CD4-positive, alpha-beta memory T cell (primary cell): ENCODE data around the gene IRAK4. TPM values are rescaled to one million over a fixed set of nuclear protein-coding genes. Genes with fewer than 3 reads are reported as not detected.

Source experiments
- CTCF ChIA-PET: fragments of 350-600 bp; sonication (Branson Sonifier 250); formaldehyde crosslinking; loops from one replicate; lab custom pipeline; 2021; ENCODE audit warnings: inconsistent platforms; ENCODE audit not compliant: partially characterized antibody; lab: Charles Lee
- POLR2A ChIA-PET: fragments of 350-600 bp; sonication (Branson Sonifier 250); formaldehyde crosslinking; loops from one replicate; lab custom pipeline; 2021; ENCODE audit not compliant: partially characterized antibody; lab: Charles Lee
- DNase-seq, 5 donors: peaks; one replicate each; pipeline versions ENCODE4 v3.0.0 to v3.0.0-alpha.2; 2020 to 2022; ENCODE audit warnings: mixed read lengths in 1 of 5
- H3K27ac ChIP-seq: one replicate; pipeline ENCODE4 v1.7.0; 2013; ENCODE audit warnings: low read depth, low read length
- H3K27me3 ChIP-seq: 2 replicates; pipeline ENCODE4 v1.7.0; 2013; ENCODE audit warnings: mild to moderate bottlenecking, low read length, moderate library complexity; ENCODE audit not compliant: insufficient read depth
- H3K36me3 ChIP-seq: 2 replicates; pipeline ENCODE4 v1.7.0; 2013; ENCODE audit warnings: mild to moderate bottlenecking, low read length, moderate library complexity; ENCODE audit not compliant: insufficient read depth
- H3K4me1 ChIP-seq: 2 replicates; pipeline ENCODE4 v1.7.0; 2013; ENCODE audit warnings: mild to moderate bottlenecking, low read length, moderate library complexity; ENCODE audit not compliant: insufficient read depth
- H3K4me3 ChIP-seq, 2 donors: one replicate each; pipeline ENCODE4 v1.7.0; 2013; ENCODE audit warnings: low read length in 2 of 2, mild to moderate bottlenecking in 1 of 2
- H3K9me3 ChIP-seq, 2 donors: one replicate each; pipeline ENCODE4 v1.7.0; 2013; ENCODE audit warnings: low read length in 2 of 2, control low read depth in 1 of 2; ENCODE audit not compliant: control insufficient read depth in 1 of 2
- H3K27ac Mint-ChIP-seq, 7 donors: one replicate each; pipeline ENCODE4 v1.8.0; 2020 to 2021; ENCODE audit warnings: mixed read lengths in 7 of 7, mild to moderate bottlenecking in 6 of 7, inconsistent platforms in 3 of 7, moderate library complexity in 3 of 7
- H3K27me3 Mint-ChIP-seq, 2 donors: one replicate each; pipeline ENCODE4 v1.8.0; 2020 to 2021; ENCODE audit warnings: mixed read lengths in 2 of 2
- H3K36me3 Mint-ChIP-seq, 2 donors: one replicate each; pipeline ENCODE4 v1.8.0; 2020 to 2021; ENCODE audit warnings: mixed read lengths in 2 of 2, inconsistent platforms in 1 of 2, mild to moderate bottlenecking in 1 of 2
- H3K4me1 Mint-ChIP-seq, 4 donors: one replicate each; pipeline ENCODE4 v1.8.0; 2020 to 2021; ENCODE audit warnings: mixed read lengths in 4 of 4, mild to moderate bottlenecking in 1 of 4
- H3K4me3 Mint-ChIP-seq, 8 donors: one replicate each; pipeline ENCODE4 v1.8.0; 2020 to 2021; ENCODE audit warnings: mixed read lengths in 8 of 8, mild to moderate bottlenecking in 7 of 8, moderate library complexity in 6 of 8, inconsistent platforms in 3 of 8
- H3K9me3 Mint-ChIP-seq, 8 donors: one replicate each; pipeline ENCODE4 v1.8.0; 2020 to 2021; ENCODE audit warnings: mixed read lengths in 8 of 8, mild to moderate bottlenecking in 5 of 8, inconsistent platforms in 3 of 8, moderate library complexity in 1 of 8
- intact Hi-C: fragments of 100-400 bp; cut with micrococcal nuclease; formaldehyde crosslinking; loops from one replicate; pipeline ENCODE4 v1.15.1; 2023
- polyA plus RNA-seq, 2 donors: library from polyadenylated mRNA; unstranded; fragments of 300-500 nt; fragmentation: Illumina TruSeq; gene quantifications; one replicate each; pipeline ENCODE4 v1.2.3, GENCODE V29; 2021
- total RNA-seq, 2 experiments: library from RNA; stranded (reverse); gene quantifications; one replicate each; pipeline ENCODE4 v1.2.3, GENCODE V29; 2021

Gene IRAK4
- total and polyA plus RNA-seq, 4 experiments from 2014 or later: 31.3 to 73.1 (median 50.0) TPM

DNA sequence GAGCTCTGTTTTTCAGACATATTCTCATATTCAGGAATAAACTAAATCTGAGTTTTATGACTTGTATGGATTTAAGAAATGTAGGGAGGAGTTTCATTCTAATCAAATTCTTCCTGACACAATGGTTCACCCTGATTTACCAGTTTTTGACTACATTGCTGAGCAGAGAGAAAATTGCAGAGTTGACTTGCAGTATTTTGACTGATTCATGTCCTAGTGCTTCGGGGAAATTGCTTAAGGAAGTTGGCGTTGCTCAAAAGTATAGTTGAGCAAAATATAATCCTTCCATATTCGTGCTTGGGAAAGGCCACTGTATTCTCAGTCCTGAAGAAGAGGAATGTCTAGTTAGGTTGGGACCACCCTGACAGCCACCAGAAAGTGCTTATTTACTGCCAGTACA, 48.6 kb downstream of the IRAK4 start:
- Mint-ChIP-seq H3K4me3 (peak overlapping the region in 7 of 8 donors; percentile 99 to 100 (median 100)), H3K27me3 (no peaks in the 10 kb centered on the region), H3K4me1 (peaks cover 16 to 56% (median 36%) of the 10 kb centered on the region in 4 donors), H3K36me3 (peaks cover 3 to 26% of the 10 kb centered on the region in 2 donors), H3K27ac (peak overlapping the region; percentile 99 to 100 (median 100)), H3K9me3 (peaks cover 0 to 4% (median 0%) of the 10 kb centered on the region in 8 donors)
- peaks cover 34% of the 10 kb centered on the region for H3K4me1 ChIP-seq
- H3K27me3 ChIP-seq: no peaks in the 10 kb centered on the region
- intact Hi-C loops: loop anchor here (5.0 kb wide), 1 partner anchor 1480 kb away; the partner anchor contains the start of genes PPHLN1 and ZCRB1
- no peaks in the 10 kb centered on the region for H3K9me3 ChIP-seq
- ChIA-PET POLR2A (interaction anchor here (1.4 to 5.2 kb wide), 6 partner anchors 8 to 47 kb away, joined by 3 to 90 read pairs (median 23); partner anchors contain the start of genes IRAK4, PUS7L and TMEM117), CTCF (interaction anchor here (1.1 to 2.8 kb wide), 6 partner anchors 8 to 73 kb away, joined by 3 to 14 read pairs (median 4); partner anchors contain the start of genes IRAK4 and PUS7L)
- H3K4me3 ChIP-seq: no peak overlapping the region
- peaks cover 8% of the 10 kb centered on the region for H3K36me3 ChIP-seq
- H3K27ac ChIP-seq: peak overlapping the region; percentile 86
- DNase-seq: no peak

DNA sequence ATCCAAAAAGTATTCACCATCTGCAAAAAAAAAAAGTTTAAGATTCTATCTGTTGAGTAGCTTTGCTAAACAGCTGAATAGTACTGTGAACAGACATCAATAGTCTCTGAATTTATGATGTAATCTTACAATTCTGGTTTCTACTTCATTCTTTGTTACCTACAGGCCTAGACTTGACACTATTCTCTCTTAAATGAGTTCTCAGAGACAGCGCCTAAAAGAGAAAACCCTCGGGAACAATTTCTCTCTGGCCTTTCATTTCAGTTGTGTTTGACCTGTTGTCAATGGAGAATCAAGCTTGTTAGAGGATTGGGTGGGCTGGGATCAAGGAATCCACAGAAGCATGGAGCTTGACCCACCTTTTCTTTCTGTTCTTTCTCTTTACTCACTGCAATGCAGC, 53.3 kb downstream of the IRAK4 start:
- H3K27ac Mint-ChIP-seq: peak overlapping the region in 1 of 7 donors; percentile 86
- CTCF ChIA-PET: no interaction called here
- intact Hi-C loops: no loop called here

DNA sequence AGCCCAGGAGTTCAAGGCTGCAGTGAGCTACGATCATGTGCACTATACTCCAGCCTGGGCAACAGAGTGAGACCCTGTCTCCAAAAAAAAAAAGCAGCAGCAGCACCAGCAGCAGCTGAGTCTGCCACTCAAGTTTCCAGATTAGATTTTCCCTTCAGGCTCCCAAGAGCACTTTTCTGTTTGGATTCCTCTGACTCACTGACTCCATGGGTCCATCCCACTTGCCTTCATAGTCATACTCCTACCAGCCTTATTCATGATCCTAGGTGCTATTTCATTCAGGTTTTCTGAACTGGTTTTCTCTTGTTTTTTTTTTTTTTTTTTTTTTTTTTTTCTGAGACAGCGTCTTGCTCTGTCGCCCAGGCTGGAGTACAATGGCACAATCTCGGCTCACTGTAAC, 54.2 kb downstream of the IRAK4 start:
- peaks cover 3 to 21% (median 7%) of the 10 kb centered on the region in 4 donors for H3K4me1 Mint-ChIP-seq
- no peak for DNase-seq
- intact Hi-C loops: no loop called here
- Histone ChIP-seq H3K36me3 (no peaks in the 10 kb centered on the region), H3K9me3 (no peaks in the 10 kb centered on the region), H3K4me1 (no peaks in the 10 kb centered on the region), H3K4me3 (no peak overlapping the region), H3K27ac (no peak overlapping the region), H3K27me3 (no peaks in the 10 kb centered on the region)
- no peaks in the 10 kb centered on the region for H3K36me3 Mint-ChIP-seq
- CTCF ChIA-PET: no interaction called here
- H3K4me3 Mint-ChIP-seq: no peak overlapping the region
- peaks cover 2 to 5% of the 10 kb centered on the region in 2 donors for H3K27me3 Mint-ChIP-seq
- POLR2A ChIA-PET: no interaction called here
- H3K9me3 Mint-ChIP-seq: no peaks in the 10 kb centered on the region
- H3K27ac Mint-ChIP-seq: no peak overlapping the region

More for the DNA sequence above, 53.3 kb downstream of the IRAK4 start:
- POLR2A ChIA-PET: no interaction called here
- H3K27ac ChIP-seq: no peak overlapping the region
- H3K4me1 ChIP-seq: peaks cover 3% of the 10 kb centered on the region
- no peaks in the 10 kb centered on the region for H3K36me3 Mint-ChIP-seq
- no peak overlapping the region for H3K4me3 ChIP-seq
- no peaks in the 10 kb centered on the region for H3K27me3 ChIP-seq
- H3K4me3 Mint-ChIP-seq: no peak overlapping the region
- no peaks in the 10 kb centered on the region for H3K9me3 Mint-ChIP-seq
- no peaks in the 10 kb centered on the region for H3K36me3 ChIP-seq
- H3K4me1 Mint-ChIP-seq: peaks cover 4 to 26% (median 10%) of the 10 kb centered on the region in 4 donors
- no peak for DNase-seq
- peaks cover 2 to 5% of the 10 kb centered on the region in 2 donors for H3K27me3 Mint-ChIP-seq
- H3K9me3 ChIP-seq: no peaks in the 10 kb centered on the region

DNA sequence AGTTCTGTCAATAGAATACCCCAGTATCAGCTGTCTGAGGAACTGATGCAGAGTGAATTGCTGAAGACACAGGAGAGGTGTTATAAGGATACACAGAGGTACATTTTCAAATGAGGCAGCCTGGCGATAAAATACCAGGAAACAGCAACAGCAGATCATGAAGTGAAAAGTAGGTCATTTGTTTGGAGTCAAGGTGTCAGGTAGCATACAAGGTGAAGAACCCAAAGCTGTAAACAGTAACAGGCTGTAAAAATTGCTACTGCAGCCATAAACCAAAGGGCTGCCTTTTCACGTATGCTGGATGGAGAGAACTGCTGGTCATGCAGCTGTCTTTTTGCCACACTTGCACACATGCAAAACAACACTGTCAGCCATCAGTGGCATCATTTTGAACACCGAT, 56.7 kb downstream of the IRAK4 start:
- Histone ChIP-seq H3K36me3 (no peaks in the 10 kb centered on the region), H3K27me3 (no peaks in the 10 kb centered on the region), H3K4me3 (no peak overlapping the region), H3K27ac (no peak overlapping the region), H3K4me1 (no peaks in the 10 kb centered on the region), H3K9me3 (no peaks in the 10 kb centered on the region)
- CTCF ChIA-PET: interaction anchor here (0.9 kb wide), 1 partner anchor 9 kb away, joined by 3 read pairs; no protein-coding TSS in a partner anchor
- POLR2A ChIA-PET: interaction anchor here (1.5 to 7.5 kb wide), 2 partner anchors 9 to 17 kb away, joined by 3 to 30 read pairs; partner anchors contain the start of gene TWF1
- Mint-ChIP-seq H3K4me3 (peak overlapping the region in 1 of 8 donors; percentile 44), H3K4me1 (peaks cover 3 to 12% (median 5%) of the 10 kb centered on the region in 4 donors), H3K27ac (peak overlapping the region in 4 of 7 donors; percentile 8 to 77 (median 32)), H3K9me3 (no peaks in the 10 kb centered on the region), H3K36me3 (no peaks in the 10 kb centered on the region), H3K27me3 (peaks cover 2 to 7% of the 10 kb centered on the region in 2 donors)
- DNase-seq: no peak
- intact Hi-C loops: no loop called here

DNA sequence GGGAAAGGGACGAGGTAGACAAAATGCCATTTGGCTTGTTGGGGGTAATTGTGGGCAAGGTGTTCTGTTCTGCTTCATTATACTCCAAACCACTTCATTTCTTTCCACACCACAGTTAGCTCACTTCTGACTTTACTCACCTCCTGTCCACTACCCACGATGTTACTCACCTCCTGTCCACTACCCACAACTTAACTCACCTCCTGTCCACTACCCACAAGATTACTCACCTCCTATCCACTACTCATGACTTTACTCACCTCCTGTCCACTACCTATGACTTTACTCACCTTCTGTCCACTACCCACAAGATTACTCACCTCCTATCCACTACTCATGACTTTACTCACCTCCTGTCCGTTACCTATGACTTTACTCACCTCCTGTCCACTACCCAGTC, 57.4 kb downstream of the IRAK4 start:
- intact Hi-C loops: no loop called here
- Histone ChIP-seq H3K4me3 (no peak overlapping the region), H3K4me1 (no peaks in the 10 kb centered on the region), H3K36me3 (no peaks in the 10 kb centered on the region), H3K27me3 (no peaks in the 10 kb centered on the region), H3K27ac (no peak overlapping the region), H3K9me3 (no peaks in the 10 kb centered on the region)
- no peaks in the 10 kb centered on the region for H3K9me3 Mint-ChIP-seq
- no peaks in the 10 kb centered on the region for H3K36me3 Mint-ChIP-seq
- peaks cover under 1 to 9% (median 4%) of the 10 kb centered on the region in 4 donors for H3K4me1 Mint-ChIP-seq
- POLR2A ChIA-PET: interaction anchor here (1.5 to 7.5 kb wide), 2 partner anchors 9 to 16 kb away, joined by 3 to 30 read pairs; partner anchors contain the start of gene TWF1
- no peak for DNase-seq
- peaks cover 2 to 7% of the 10 kb centered on the region in 2 donors for H3K27me3 Mint-ChIP-seq
- H3K4me3 Mint-ChIP-seq: no peak overlapping the region
- H3K27ac Mint-ChIP-seq: peak overlapping the region in 1 of 7 donors; percentile 54
- CTCF ChIA-PET: interaction anchor here (1.2 kb wide), 1 partner anchor 9 kb away, joined by 3 read pairs; no protein-coding TSS in a partner anchor

DNA sequence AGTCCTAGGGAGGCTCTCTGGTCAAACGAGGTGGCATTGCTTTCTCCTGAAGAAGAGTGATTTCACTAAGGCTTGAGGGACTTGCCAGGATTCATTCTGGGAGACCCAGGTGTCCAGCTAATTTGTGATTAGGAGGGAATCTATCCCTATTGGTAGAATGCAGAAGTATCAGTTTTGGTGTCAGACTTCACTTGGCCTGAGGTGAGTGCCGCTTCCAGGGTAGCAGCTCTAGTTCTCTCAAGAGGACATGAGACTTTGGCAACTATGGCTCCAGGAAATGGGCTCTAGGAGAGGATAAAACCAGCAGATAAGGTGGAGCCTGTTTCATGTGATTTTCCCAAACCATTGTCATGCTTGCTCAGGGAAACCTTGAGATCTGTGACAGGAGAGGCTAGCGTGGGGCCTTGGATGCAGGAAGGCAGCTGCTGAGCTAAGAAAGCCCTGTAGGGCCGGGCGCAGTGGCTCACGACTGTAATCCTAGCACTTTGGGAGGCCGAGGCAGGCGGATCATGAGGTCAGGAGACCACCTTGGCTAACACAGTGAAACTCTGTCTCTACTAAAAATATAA, 65.5 kb downstream of the IRAK4 start:
- DNase-seq: no peak
- intact Hi-C loops: no loop called here
- CTCF ChIA-PET: interaction anchor here (1.2 kb wide), 1 partner anchor 17 kb away, joined by 5 read pairs; no protein-coding TSS in a partner anchor
- Histone ChIP-seq H3K36me3 (no peaks in the 10 kb centered on the region), H3K4me3 (no peak overlapping the region), H3K27ac (no peak overlapping the region), H3K4me1 (no peaks in the 10 kb centered on the region), H3K9me3 (no peaks in the 10 kb centered on the region), H3K27me3 (no peaks in the 10 kb centered on the region)
- no peaks in the 10 kb centered on the region for H3K4me1 Mint-ChIP-seq
- POLR2A ChIA-PET: interaction anchor here (1.9 kb wide), 1 partner anchor 11 kb away, joined by 6 read pairs; the partner anchor contains the start of gene TMEM117
- H3K27me3 Mint-ChIP-seq: peaks cover 2 to 4% of the 10 kb centered on the region in 2 donors
- H3K36me3 Mint-ChIP-seq: no peaks in the 10 kb centered on the region
- no peak overlapping the region for H3K4me3 Mint-ChIP-seq
- H3K9me3 Mint-ChIP-seq: no peaks in the 10 kb centered on the region
- peak overlapping the region in 1 of 7 donors; percentile 16 for H3K27ac Mint-ChIP-seq

DNA sequence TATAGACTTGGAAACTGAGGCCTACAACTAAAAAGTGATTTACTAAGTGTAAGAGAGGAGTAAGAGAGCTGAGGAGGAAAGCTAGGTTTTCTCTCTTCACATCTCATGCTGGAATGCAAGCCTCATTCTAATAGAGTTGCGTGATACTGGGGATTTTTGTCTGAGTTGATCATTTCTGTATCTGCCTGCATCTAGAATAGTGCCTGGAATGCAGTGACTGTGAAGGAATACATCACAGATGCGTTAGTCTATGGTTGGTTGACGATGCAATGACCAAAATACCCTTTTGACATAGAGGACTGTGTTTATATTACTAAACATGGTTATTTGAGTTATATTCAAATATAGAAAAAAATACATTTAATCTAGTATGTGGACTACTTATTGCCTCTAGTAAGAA, 67.9 kb downstream of the IRAK4 start:
- H3K27ac ChIP-seq: no peak overlapping the region
- Mint-ChIP-seq H3K4me3 (no peak overlapping the region), H3K4me1 (peaks cover 2 to 12% (median 7%) of the 10 kb centered on the region in 4 donors), H3K9me3 (no peaks in the 10 kb centered on the region), H3K36me3 (no peaks in the 10 kb centered on the region), H3K27ac (no peak overlapping the region), H3K27me3 (peaks cover 2 to 4% of the 10 kb centered on the region in 2 donors)
- no peaks in the 10 kb centered on the region for H3K27me3 ChIP-seq
- no peaks in the 10 kb centered on the region for H3K36me3 ChIP-seq
- ChIA-PET CTCF (interaction anchor here (0.7 kb wide), 1 partner anchor 18 kb away, joined by 3 read pairs; no protein-coding TSS in a partner anchor), POLR2A (no interaction called here)
- no peak overlapping the region for H3K4me3 ChIP-seq
- H3K9me3 ChIP-seq: no peaks in the 10 kb centered on the region
- H3K4me1 ChIP-seq: peaks cover 7% of the 10 kb centered on the region
- no peak for DNase-seq
- intact Hi-C loops: no loop called here
